A549 (cell line): Measurements from ENCODE around the gene KCTD1. TPM values are rescaled to one million over a fixed set of nuclear protein-coding genes. Genes with fewer than 3 reads are reported as not detected.

Experiments
- ATAC-seq, 2 experiments: fragments of 200-7000 bp in 1 of 2; fragments of >200 bp in 1 of 2; cut with Nextera tagmentation in 1 of 2; cut with Tn5 transposase in 1 of 2; 3 replicates each; pipeline versions ENCODE4 v1.8.0 to v1.9.1; 2018 to 2020; ENCODE audit warnings: mild to moderate bottlenecking in 1 of 2, moderate library complexity in 1 of 2
- CTCF ChIA-PET: fragments of 300-600 bp; sonication (Branson Sonifier 250); formaldehyde crosslinking; extraction: SDS; loops from one replicate; lab custom pipeline; 2021; ENCODE audit warnings: antibody characterized with exemption, inconsistent platforms; lab: Yijun Ruan, JAX
- POLR2A ChIA-PET: fragments of 350-600 bp; formaldehyde crosslinking; extraction: SDS; loops from one replicate; lab custom pipeline; 2021; ENCODE audit warnings: antibody characterized with exemption, inconsistent platforms; lab: Yijun Ruan, JAX
- DNase-seq, 2 experiments: peaks; one replicate each; pipeline versions ENCODE4 v3.0.0 to v3.0.0-alpha.2; 2011 to 2016; ENCODE audit warnings: low read depth in 1 of 2, low spot score in 1 of 2
- FAIRE-seq: peaks from 2 replicates; lab custom pipeline; 2011; peaks lifted over from hg19 to GRCh38; lab: Jason Lieb, UNC
- H3K27ac ChIP-seq, 2 experiments: fragments of >200 bp; sonication (Bioruptor Twin); formaldehyde crosslinking; 3 replicates each; pipeline ENCODE4 v1.5.1; 2016 to 2017
- H3K4me1 ChIP-seq: fragments of >200 bp; sonication (Bioruptor Twin); formaldehyde crosslinking; 3 replicates; pipeline ENCODE4 v1.6.1; 2016
- H3K4me2 ChIP-seq: fragments of >200 bp; sonication (Bioruptor Twin); formaldehyde crosslinking; 3 replicates; pipeline ENCODE4 v1.6.1; 2016
- H3K4me3 ChIP-seq: fragments of >200 bp; sonication (Bioruptor Twin); formaldehyde crosslinking; 3 replicates; pipeline ENCODE4 v1.5.1; 2016
- H3K9me3 ChIP-seq: fragments of >200 bp; sonication (Bioruptor Twin); formaldehyde crosslinking; 3 replicates; pipeline ENCODE4 v1.6.1; 2016
- CBX2 ChIP-seq: fragments of 200-600 bp; sonication (generic); IDR thresholded peaks from 2 replicates; pipeline ENCODE4 v1.6.1; 2016; ENCODE audit warnings: low read depth, mild to moderate bottlenecking, borderline replicate concordance
- CBX8 ChIP-seq: fragments of 200-600 bp; sonication (generic); IDR thresholded peaks from 2 replicates; pipeline ENCODE4 v1.6.1; 2016
- EHF ChIP-seq: fragments of 250-450 bp; sonication (Bioruptor Pico); IDR thresholded peaks from 2 replicates; pipeline ENCODE4 v1.5.0; 2020; ENCODE audit warnings: mild to moderate bottlenecking
- FOSL2 ChIP-seq, 2 experiments: fragments of 450-650 bp in 1 of 2; fragments of >200 bp in 1 of 2; sonication (Bioruptor Twin) in 1 of 2; formaldehyde crosslinking; IDR thresholded peaks; 2 replicates each; pipeline versions ENCODE4 v1.5.0 to v1.6.1; 2016 to 2020; ENCODE audit warnings: mild to moderate bottlenecking in 1 of 2, moderate library complexity in 1 of 2
- GATA3 ChIP-seq: IDR thresholded peaks from 2 replicates; pipeline ENCODE4 v1.6.1; 2012; ENCODE audit warnings: borderline replicate concordance
- HDAC2 ChIP-seq: fragments of 200-600 bp; sonication (generic); IDR thresholded peaks from 2 replicates; pipeline ENCODE4 v1.6.1; 2016
- HOXA7 ChIP-seq: fragments of 250-450 bp; sonication (Bioruptor Pico); IDR thresholded peaks from 2 replicates; pipeline ENCODE4 v1.5.0; 2020; ENCODE audit warnings: mild to moderate bottlenecking, moderate library complexity
- HOXB5 ChIP-seq: fragments of 250-450 bp; sonication (Bioruptor Pico); IDR thresholded peaks from 2 replicates; pipeline ENCODE4 v1.5.0; 2020; ENCODE audit warnings: mild to moderate bottlenecking, moderate library complexity
- JUN ChIP-seq, 2 experiments: fragments of >200 bp; sonication (Bioruptor Twin); formaldehyde crosslinking; IDR thresholded peaks; 2 replicates in 1 of 2; 3 replicates in 1 of 2; pipeline ENCODE4 v1.6.1; 2016 to 2017
- JUNB ChIP-seq: fragments of >200 bp; sonication (Bioruptor Twin); formaldehyde crosslinking; IDR thresholded peaks from 2 replicates; pipeline ENCODE4 v1.6.1; 2016
- KDM1A ChIP-seq: fragments of 200-600 bp; sonication (generic); IDR thresholded peaks from 2 replicates; pipeline ENCODE4 v1.6.1; 2016; ENCODE audit warnings: low read depth, mild to moderate bottlenecking
- MAZ ChIP-seq: fragments of 150-350 bp; IDR thresholded peaks from 2 replicates; pipeline ENCODE4 v1.6.1; 2014; ENCODE audit warnings: antibody characterized with exemption, low read depth, low read length, borderline replicate concordance
- PHF8 ChIP-seq: fragments of 200-600 bp; sonication (generic); IDR thresholded peaks from 2 replicates; pipeline ENCODE4 v1.6.1; 2016; ENCODE audit warnings: low read depth, mild to moderate bottlenecking, antibody characterized with exemption, moderate library complexity, borderline replicate concordance
- POLR2A ChIP-seq: IDR thresholded peaks from 2 replicates; pipeline ENCODE4 v1.6.1; 2012; ENCODE audit warnings: mild to moderate bottlenecking, low read length
- POLR2AphosphoS2 ChIP-seq: conservative IDR thresholded peaks from 2 replicates; pipeline ENCODE4 v1.6.1; 2012; ENCODE audit warnings: low read length, improper control_type of control experiment, inconsistent platforms
- RAD21 ChIP-seq, 2 experiments: fragments of >200 bp in 1 of 2; sonication (Bioruptor Twin) in 1 of 2; formaldehyde crosslinking in 1 of 2; IDR thresholded peaks in 1 of 2; conservative IDR thresholded peaks in 1 of 2; 2 replicates in 1 of 2; 3 replicates in 1 of 2; pipeline ENCODE4 v1.6.1; 2012 to 2018; ENCODE audit warnings: inconsistent platforms in 1 of 2
- RFX5 ChIP-seq: fragments of 450-650 bp; IDR thresholded peaks from 2 replicates; pipeline ENCODE4 v1.7.1; 2014; ENCODE audit warnings: antibody characterized with exemption, mild to moderate bottlenecking, moderate library complexity
- RNF2 ChIP-seq: fragments of 200-600 bp; sonication (generic); IDR thresholded peaks from 2 replicates; pipeline ENCODE4 v1.6.1; 2016; ENCODE audit warnings: low read depth, mild to moderate bottlenecking, antibody characterized with exemption, moderate library complexity, borderline replicate concordance
- TFCP2L1 ChIP-seq: fragments of 250-450 bp; sonication (Bioruptor Pico); IDR thresholded peaks from 2 replicates; pipeline ENCODE4 v1.5.0; 2021; ENCODE audit warnings: mild to moderate bottlenecking
- ZFP36 ChIP-seq: fragments of 450-650 bp; IDR thresholded peaks from 2 replicates; pipeline ENCODE4 v1.6.1; 2014; ENCODE audit warnings: borderline replicate concordance; ENCODE audit not compliant: partially characterized antibody
- WGBS: methylation state at CpG from one replicate; pipeline ENCODE4 v1.1.6; 2017; ENCODE audit errors: missing lambda C conversion rate; 5-methylcytosine and 5-hydroxymethylcytosine counted together
- polyA plus RNA-seq, 4 experiments: library from polyadenylated mRNA; depleted of rRNA in 3 of 4; stranded (reverse); fragments of >200 nt; fragmentation: RNase III in 1 of 4; extraction: RNeasy Plus Mini Kit Qiagen cat#74134 plus additional on column Dnase treatment in 1 of 4; gene quantifications; 2 replicates in 3 of 4; 3 replicates in 1 of 4; pipeline ENCODE4 v1.2.3, GENCODE V29; 2011 to 2017
- TF ChIP-seq, protein P1 (sequence below): fragments of 450-650 bp; IDR thresholded peaks from 2 replicates; pipeline ENCODE4 v1.6.1; 2014; ENCODE audit warnings: antibody characterized with exemption
- TF ChIP-seq, protein P2 (sequence below): fragments of 200-600 bp; sonication (generic); IDR thresholded peaks from 2 replicates; pipeline ENCODE4 v1.6.1; 2016; ENCODE audit warnings: antibody characterized with exemption, mild to moderate bottlenecking, moderate library complexity
- TF ChIP-seq, protein P3 (sequence below): fragments of >200 bp; sonication (Bioruptor Twin); formaldehyde crosslinking; IDR thresholded peaks from 2 replicates; pipeline ENCODE4 v1.6.1; 2016
- TF ChIP-seq, protein P4 (sequence below): IDR thresholded peaks from 2 replicates; pipeline ENCODE4 v1.6.1; 2012; ENCODE audit warnings: low read depth, borderline replicate concordance

KCTD1 gene
- polyA plus RNA-seq, 2 of the 4 experiments (the other 2 are of a cell fraction): 26.1 to 32.1 TPM

DNA sequence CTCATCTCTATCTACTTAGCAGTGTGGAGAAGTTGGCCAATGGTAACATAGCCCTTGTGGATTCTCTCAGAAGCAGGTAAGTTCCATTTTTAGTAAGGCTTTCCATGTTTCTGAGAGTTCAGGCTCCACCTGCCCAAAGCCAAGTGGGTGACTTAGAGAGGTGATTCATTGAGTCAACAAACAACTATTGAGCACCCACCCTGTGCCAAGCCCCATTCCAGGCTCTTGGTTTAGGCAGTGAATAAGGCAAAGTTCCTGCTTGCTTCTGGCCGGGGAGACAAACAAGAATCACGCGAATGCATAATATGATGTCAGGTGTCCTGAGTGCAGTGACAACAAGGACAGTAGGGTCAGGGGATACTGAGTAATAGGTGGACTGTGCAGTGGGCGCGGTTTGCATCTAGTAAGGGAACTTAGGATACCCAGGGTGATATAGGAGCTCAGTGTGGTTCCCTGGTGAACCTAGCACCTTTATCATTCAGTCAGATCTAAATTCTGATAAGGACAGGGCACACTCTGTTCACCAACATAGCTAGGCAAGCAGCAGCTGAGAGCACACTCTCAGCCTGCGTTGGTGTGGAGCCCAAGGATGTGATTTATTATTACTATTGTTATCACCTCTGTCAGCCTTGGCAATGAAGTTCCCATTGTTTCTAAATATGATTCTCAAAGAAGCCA lies 31.7 kb upstream of the KCTD1 start:
- Histone ChIP-seq H3K27ac (peak overlapping the region; percentile 66 to 74), H3K4me2 (peak overlapping the region; percentile 57), H3K4me1 (peaks cover 35% of the 10 kb centered on the region), H3K9me3 (no peaks in the 10 kb centered on the region), H3K4me3 (no peak overlapping the region; the same call in 2 of the 3 replicates)
- no peak for FAIRE-seq
- ATAC-seq: peak; percentile 39 to 64; a peak in 4 of 6 replicates
- CTCF ChIA-PET: interaction anchor here (0.8 to 1.0 kb wide), 3 partner anchors 11 to 69 kb away, joined by 3 to 4 read pairs (median 3); no protein-coding TSS in a partner anchor
- no peak for TF ChIP-seq HDAC2
- 0 out of 2 replicates have a peak, but pooled peaks have one; percentile 31 for TF ChIP-seq JUNB
- TF ChIP-seq CBX2: no peak
- peak; percentile 25; the same call in 1 of the 2 replicates for TF ChIP-seq GATA3
- TF ChIP-seq FOSL2 (IDR thresholded peaks at IDR 0.05): peak; percentile 25; the same call in 1 of the 2 replicates
- TF ChIP-seq FOSL2 (CRISPR knock-in tag; IDR thresholded peaks at IDR 0.05): peak; percentile 82
- TF ChIP-seq EHF (CRISPR knock-in tag): no peak
- no peak for TF ChIP-seq HOXB5 (CRISPR knock-in tag)
- TF ChIP-seq JUN (IDR thresholded peaks at IDR 0.05): 0 out of 5 replicates have a peak, but pooled peaks of 1 of the 2 experiments have one; percentile 32
- TF ChIP-seq MAZ: no peak
- TF ChIP-seq KDM1A: no peak
- no peak for TF ChIP-seq CBX8
- no peak for TF ChIP-seq RAD21 (conservative IDR thresholded peaks at IDR 0.05 in 1 of 2, IDR thresholded peaks at IDR 0.05 in 1 of 2)
- peak; percentile 33 to 88 for DNase-seq
- 5% methylated on average over 4 of the region's 6 CpGs for WGBS
- POLR2A ChIA-PET: interaction anchor here (1.0 kb wide), 1 partner anchor 30 kb away, joined by 3 read pairs; no protein-coding TSS in a partner anchor

DNA sequence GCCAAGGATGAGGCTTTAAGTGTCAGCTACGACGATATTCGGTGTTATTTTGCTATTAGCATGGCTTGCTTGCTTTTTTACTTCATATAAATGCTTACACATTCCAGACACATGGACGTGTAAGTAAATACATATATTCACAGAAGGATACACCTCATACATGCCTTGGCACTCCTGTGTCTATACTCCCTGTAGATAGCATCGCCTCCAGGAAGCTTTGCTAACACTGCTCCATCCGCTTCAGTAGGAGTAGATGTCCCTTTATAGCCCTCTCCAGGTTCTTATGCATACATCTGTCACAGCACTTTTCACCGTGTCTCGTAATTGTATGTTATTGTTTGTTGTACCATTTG lies 27.5 kb upstream of the KCTD1 start:
- DNase-seq (peak in 1 of 2 experiments; percentile 46), ATAC-seq (peak; percentile 87 to 90)
- WGBS: 2% methylated on average over 8 of the region's 8 CpGs

DNA sequence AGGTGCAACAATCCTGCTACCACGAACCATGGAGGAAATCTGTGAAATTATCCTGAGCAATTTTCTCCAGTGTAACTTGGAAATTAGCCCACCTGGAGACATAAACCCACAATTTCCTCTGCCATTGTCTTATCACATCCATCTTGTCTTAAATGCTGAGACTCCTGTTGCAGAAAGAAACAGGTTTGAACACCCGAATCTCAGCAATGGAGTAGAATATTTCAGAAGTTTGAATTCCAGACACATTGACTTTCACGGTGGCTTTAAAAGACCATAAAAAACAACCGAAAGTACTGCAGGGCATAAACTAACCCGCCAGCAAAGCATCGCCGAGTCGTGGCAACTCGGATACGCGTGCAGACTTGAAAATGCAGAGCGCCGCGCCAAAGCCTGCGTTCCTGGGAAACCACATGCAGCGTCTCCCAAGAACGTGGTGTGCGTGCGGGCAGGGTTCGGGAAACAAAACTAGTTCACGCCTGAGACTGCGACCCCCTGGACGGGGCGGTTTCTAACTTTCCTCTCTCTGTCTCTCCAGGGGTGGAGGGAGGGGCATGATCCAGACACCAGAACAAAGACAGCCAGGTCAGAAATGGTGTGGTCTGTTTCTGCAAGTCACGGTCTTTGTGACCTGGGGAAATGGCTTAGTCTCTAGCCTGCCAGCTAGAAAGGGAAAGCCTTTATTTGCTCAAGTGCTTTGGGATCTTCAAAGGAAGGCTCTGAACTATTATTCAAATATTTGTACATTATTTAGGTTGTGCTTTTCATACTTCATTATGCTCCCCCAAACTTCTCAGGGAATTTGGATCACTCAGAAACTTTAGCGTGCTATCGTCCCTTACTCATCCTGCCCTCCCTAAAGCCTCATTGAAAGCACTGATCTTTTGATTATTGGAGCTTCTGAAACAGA lies 26.9 kb upstream of the KCTD1 start:
- CTCF ChIA-PET: interaction anchor here (1.1 kb wide), 1 partner anchor 170 kb away, joined by 5 read pairs; no protein-coding TSS in a partner anchor
- DNase-seq (peak; percentile 64 to 96), ATAC-seq (peak; percentile 86 to 90), FAIRE-seq (peak; percentile 74)
- under 1% methylated on average over 12 of the region's 27 CpGs for WGBS
- H3K4me2 ChIP-seq: peak overlapping the region; percentile 73
- H3K4me3 ChIP-seq: peak overlapping the region; percentile 37
- POLR2A ChIA-PET: interaction anchor here (0.8 to 1.5 kb wide), 4 partner anchors 26 to 191 kb away, joined by 3 to 16 read pairs (median 5); partner anchors contain the start of gene KCTD1
- peak overlapping the region; percentile 82 to 89 for H3K27ac ChIP-seq
- H3K9me3 ChIP-seq: no peaks in the 10 kb centered on the region
- peaks cover 43% of the 10 kb centered on the region for H3K4me1 ChIP-seq
- TF ChIP-seq ZFP36 (no peak), PHF8 (no peak), HOXA7 (peak; percentile 48; the same call in 1 of the 2 replicates), RFX5 (no peak), POLR2AphosphoS2 (no peak), POLR2A (peak; percentile 25), CBX2 (no peak), RNF2 (no peak), HDAC2 (no peak), TFCP2L1 (CRISPR knock-in tag) (no peak), MAZ (no peak), JUN (IDR thresholded peaks at IDR 0.05) (peak in 1 of 2 experiments; percentile 77; a peak in 3 of 5 replicates)
- TF ChIP-seq, protein P1, sequence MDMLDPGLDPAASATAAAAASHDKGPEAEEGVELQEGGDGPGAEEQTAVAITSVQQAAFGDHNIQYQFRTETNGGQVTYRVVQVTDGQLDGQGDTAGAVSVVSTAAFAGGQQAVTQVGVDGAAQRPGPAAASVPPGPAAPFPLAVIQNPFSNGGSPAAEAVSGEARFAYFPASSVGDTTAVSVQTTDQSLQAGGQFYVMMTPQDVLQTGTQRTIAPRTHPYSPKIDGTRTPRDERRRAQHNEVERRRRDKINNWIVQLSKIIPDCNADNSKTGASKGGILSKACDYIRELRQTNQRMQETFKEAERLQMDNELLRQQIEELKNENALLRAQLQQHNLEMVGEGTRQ: no peak; the same call in 1 of the 2 replicates
- TF ChIP-seq, protein P2, sequence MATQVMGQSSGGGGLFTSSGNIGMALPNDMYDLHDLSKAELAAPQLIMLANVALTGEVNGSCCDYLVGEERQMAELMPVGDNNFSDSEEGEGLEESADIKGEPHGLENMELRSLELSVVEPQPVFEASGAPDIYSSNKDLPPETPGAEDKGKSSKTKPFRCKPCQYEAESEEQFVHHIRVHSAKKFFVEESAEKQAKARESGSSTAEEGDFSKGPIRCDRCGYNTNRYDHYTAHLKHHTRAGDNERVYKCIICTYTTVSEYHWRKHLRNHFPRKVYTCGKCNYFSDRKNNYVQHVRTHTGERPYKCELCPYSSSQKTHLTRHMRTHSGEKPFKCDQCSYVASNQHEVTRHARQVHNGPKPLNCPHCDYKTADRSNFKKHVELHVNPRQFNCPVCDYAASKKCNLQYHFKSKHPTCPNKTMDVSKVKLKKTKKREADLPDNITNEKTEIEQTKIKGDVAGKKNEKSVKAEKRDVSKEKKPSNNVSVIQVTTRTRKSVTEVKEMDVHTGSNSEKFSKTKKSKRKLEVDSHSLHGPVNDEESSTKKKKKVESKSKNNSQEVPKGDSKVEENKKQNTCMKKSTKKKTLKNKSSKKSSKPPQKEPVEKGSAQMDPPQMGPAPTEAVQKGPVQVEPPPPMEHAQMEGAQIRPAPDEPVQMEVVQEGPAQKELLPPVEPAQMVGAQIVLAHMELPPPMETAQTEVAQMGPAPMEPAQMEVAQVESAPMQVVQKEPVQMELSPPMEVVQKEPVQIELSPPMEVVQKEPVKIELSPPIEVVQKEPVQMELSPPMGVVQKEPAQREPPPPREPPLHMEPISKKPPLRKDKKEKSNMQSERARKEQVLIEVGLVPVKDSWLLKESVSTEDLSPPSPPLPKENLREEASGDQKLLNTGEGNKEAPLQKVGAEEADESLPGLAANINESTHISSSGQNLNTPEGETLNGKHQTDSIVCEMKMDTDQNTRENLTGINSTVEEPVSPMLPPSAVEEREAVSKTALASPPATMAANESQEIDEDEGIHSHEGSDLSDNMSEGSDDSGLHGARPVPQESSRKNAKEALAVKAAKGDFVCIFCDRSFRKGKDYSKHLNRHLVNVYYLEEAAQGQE: no peak
- TF ChIP-seq, protein P3, sequence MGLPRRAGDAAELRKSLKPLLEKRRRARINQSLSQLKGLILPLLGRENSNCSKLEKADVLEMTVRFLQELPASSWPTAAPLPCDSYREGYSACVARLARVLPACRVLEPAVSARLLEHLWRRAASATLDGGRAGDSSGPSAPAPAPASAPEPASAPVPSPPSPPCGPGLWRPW: no peak

More for the DNA sequence above, 27.5 kb upstream of the KCTD1 start:
- TF ChIP-seq, protein P4, sequence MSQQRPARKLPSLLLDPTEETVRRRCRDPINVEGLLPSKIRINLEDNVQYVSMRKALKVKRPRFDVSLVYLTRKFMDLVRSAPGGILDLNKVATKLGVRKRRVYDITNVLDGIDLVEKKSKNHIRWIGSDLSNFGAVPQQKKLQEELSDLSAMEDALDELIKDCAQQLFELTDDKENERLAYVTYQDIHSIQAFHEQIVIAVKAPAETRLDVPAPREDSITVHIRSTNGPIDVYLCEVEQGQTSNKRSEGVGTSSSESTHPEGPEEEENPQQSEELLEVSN: no peak
- 0 out of 2 replicates have a peak, but pooled peaks have one; percentile 10 for TF ChIP-seq GATA3
- Histone ChIP-seq H3K4me1 (peaks cover 49% of the 10 kb centered on the region), H3K9me3 (no peaks in the 10 kb centered on the region), H3K4me2 (peak overlapping the region; percentile 73), H3K4me3 (peak overlapping the region; percentile 37), H3K27ac (peak overlapping the region; percentile 82 to 89)
- FAIRE-seq: no peak
- ChIA-PET CTCF (interaction anchor here (0.5 kb wide), 1 partner anchor 26 kb away, joined by 3 read pairs; no protein-coding TSS in a partner anchor), POLR2A (interaction anchor here (0.6 to 1.5 kb wide), 5 partner anchors 27 to 192 kb away, joined by 3 to 16 read pairs (median 4); partner anchors contain the start of gene KCTD1)
